Natural killer cell (primary cell): ENCODE measurements around the gene VRK2. TPM values are rescaled to one million over a fixed set of nuclear protein-coding genes. Genes with fewer than 3 reads are reported as not detected.
"Not testable (repeated sequence)": the region's sequence is repeated elsewhere in the genome, so short reads cannot be mapped to it uniquely, and the experiment has no call there.

ENCODE experiments used
- ATAC-seq, 3 donors: fragments of 150-1000 bp in 2 of 3; fragments of 200-7000 bp in 1 of 3; cut with Tn5 transposase; 1 replicate in 1 of 3; 2 replicates in 2 of 3; pipeline ENCODE4 v1.10.0; 2021; ENCODE audit warnings: mild to moderate bottlenecking in 2 of 3, moderate library complexity in 2 of 3
- DNase-seq, 2 donors: peaks; one replicate each; pipeline versions ENCODE4 v3.0.0 to v3.0.0-alpha.2; 2013 to 2021; ENCODE audit warnings: mixed read lengths in 1 of 2
- H3K27ac ChIP-seq: one replicate; pipeline ENCODE4 v1.5.1; 2013; ENCODE audit warnings: mild to moderate bottlenecking, low read length
- H3K27me3 ChIP-seq: one replicate; pipeline ENCODE4 v1.6.1; 2013; ENCODE audit warnings: low read length; ENCODE audit not compliant: control insufficient read depth, insufficient read depth
- H3K36me3 ChIP-seq: one replicate; pipeline ENCODE4 v1.6.1; 2013; ENCODE audit warnings: low read length; ENCODE audit not compliant: control insufficient read depth, insufficient read depth
- H3K4me1 ChIP-seq: one replicate; pipeline ENCODE4 v1.6.1; 2013; ENCODE audit warnings: low read length; ENCODE audit not compliant: control insufficient read depth, insufficient read depth
- H3K4me3 ChIP-seq: one replicate; pipeline ENCODE4 v1.5.1; 2013; ENCODE audit warnings: low read length
- H3K9me3 ChIP-seq: one replicate; pipeline ENCODE4 v1.6.1; 2013; ENCODE audit warnings: low read length; ENCODE audit not compliant: control insufficient read depth, insufficient read depth
- H3K27ac Mint-ChIP-seq, 2 donors: one replicate each; pipeline ENCODE4 v1.8.0; 2022; ENCODE audit warnings: mild to moderate bottlenecking in 2 of 2, mixed read lengths in 2 of 2, moderate library complexity in 1 of 2
- H3K27me3 Mint-ChIP-seq, 2 donors: one replicate each; pipeline ENCODE4 v1.8.0; 2022; ENCODE audit warnings: low read depth in 2 of 2, mixed read lengths in 2 of 2
- H3K36me3 Mint-ChIP-seq: one replicate; pipeline ENCODE4 v1.8.0; 2022; ENCODE audit warnings: mixed read lengths
- H3K4me1 Mint-ChIP-seq, 2 donors: one replicate each; pipeline ENCODE4 v1.8.0; 2022; ENCODE audit warnings: mixed read lengths in 2 of 2
- H3K4me3 Mint-ChIP-seq: one replicate; pipeline ENCODE4 v1.8.0; 2022; ENCODE audit warnings: mild to moderate bottlenecking, moderate library complexity, mixed read lengths
- H3K9me3 Mint-ChIP-seq, 2 donors: one replicate each; pipeline ENCODE4 v1.8.0; 2022; ENCODE audit warnings: mixed read lengths in 2 of 2
- WGBS: methylation state at CpG from one replicate; pipeline ENCODE4 v1.1.7; 2013; ENCODE audit warnings: missing lambda C conversion rate; ENCODE audit not compliant: insufficient coverage; 5-methylcytosine and 5-hydroxymethylcytosine counted together
- intact Hi-C: fragments of 100-400 bp; cut with micrococcal nuclease; formaldehyde crosslinking; loops from one replicate; pipeline ENCODE4 v1.14.2; 2022
- total RNA-seq, 4 donors: library from RNA; stranded (reverse); fragments of 120-200 nt in 1 of 4; gene quantifications; one replicate each; pipeline versions ENCODE4 v1.2.3 to v1.2.4, GENCODE V29; 2013 to 2022
- TF ChIP-seq, protein P1 (sequence below): fragments of 200-600 bp; IDR thresholded peaks from one replicate; pipeline ENCODE4 v1.8.0; 2022; ENCODE audit warnings: antibody characterized with exemption

VRK2 gene
- total RNA-seq, 3 donors from 2014 or later (not counting 1 experiment from before 2014, with no cell fraction given) = 25.0 to 29.7 (median 25.4) TPM

DNA sequence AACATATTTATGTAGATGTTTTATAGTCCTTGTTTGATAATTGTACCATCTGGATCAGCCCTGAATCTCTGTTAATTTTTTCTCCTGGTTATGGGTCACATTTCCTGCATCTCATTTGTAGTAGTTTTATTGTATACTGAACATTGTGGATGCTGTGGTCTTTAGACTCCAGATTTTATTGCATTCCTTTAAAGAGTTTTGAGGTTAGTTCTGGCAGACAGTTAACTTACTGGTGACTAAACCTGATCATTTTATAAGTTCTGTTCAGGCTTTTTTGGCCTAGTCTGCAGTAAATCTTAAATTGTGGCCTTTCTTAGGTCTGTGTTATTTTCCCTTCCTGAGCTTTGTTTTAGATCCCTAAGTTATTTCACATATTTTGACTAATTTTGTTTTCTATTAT, 110.2 kb downstream of the VRK2 start:
- H3K36me3 Mint-ChIP-seq = peaks cover 18% of the 10 kb centered on the region
- no peaks in the 10 kb centered on the region for H3K9me3 ChIP-seq
- peaks cover 37% of the 10 kb centered on the region for H3K36me3 ChIP-seq
- no peaks in the 10 kb centered on the region for H3K27me3 Mint-ChIP-seq
- H3K27ac ChIP-seq = no peak overlapping the region
- TF ChIP-seq, protein P1, sequence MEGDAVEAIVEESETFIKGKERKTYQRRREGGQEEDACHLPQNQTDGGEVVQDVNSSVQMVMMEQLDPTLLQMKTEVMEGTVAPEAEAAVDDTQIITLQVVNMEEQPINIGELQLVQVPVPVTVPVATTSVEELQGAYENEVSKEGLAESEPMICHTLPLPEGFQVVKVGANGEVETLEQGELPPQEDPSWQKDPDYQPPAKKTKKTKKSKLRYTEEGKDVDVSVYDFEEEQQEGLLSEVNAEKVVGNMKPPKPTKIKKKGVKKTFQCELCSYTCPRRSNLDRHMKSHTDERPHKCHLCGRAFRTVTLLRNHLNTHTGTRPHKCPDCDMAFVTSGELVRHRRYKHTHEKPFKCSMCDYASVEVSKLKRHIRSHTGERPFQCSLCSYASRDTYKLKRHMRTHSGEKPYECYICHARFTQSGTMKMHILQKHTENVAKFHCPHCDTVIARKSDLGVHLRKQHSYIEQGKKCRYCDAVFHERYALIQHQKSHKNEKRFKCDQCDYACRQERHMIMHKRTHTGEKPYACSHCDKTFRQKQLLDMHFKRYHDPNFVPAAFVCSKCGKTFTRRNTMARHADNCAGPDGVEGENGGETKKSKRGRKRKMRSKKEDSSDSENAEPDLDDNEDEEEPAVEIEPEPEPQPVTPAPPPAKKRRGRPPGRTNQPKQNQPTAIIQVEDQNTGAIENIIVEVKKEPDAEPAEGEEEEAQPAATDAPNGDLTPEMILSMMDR = no peak
- H3K4me3 Mint-ChIP-seq = no peak overlapping the region
- H3K4me3 ChIP-seq = no peak overlapping the region
- ATAC-seq = no peak
- H3K27me3 ChIP-seq = no peaks in the 10 kb centered on the region
- DNase-seq = no peak
- H3K27ac Mint-ChIP-seq = no peak overlapping the region
- intact Hi-C loops = no loop called here
- H3K4me1 Mint-ChIP-seq = peaks cover 5 to 9% of the 10 kb centered on the region in 2 donors
- no peaks in the 10 kb centered on the region for H3K4me1 ChIP-seq
- H3K9me3 Mint-ChIP-seq = no peaks in the 10 kb centered on the region

DNA sequence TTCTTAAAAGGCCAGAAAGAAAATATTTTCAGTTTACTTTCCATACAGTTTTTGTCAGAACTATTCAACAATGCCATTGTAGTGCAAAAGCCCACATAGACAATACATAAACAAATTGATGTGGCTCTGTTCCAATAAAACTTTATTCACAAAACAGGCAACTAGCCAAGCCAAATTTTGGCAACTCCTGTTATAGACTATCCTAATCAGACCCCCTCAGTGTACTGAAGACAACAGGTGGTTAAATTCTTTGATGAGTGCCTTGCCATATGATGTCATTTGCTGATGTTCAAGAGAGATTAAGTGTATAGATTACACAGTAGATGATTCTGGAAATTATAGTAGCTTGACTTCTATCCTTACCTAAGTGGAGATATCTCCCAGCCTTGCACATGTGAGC, 111.1 kb downstream of the VRK2 start:
- H3K27ac ChIP-seq = no peak overlapping the region
- H3K9me3 Mint-ChIP-seq = no peaks in the 10 kb centered on the region
- DNase-seq = no peak
- no peaks in the 10 kb centered on the region for H3K4me1 ChIP-seq
- intact Hi-C loops = no loop called here
- H3K36me3 ChIP-seq = peaks cover 37% of the 10 kb centered on the region
- H3K36me3 Mint-ChIP-seq = peaks cover 18% of the 10 kb centered on the region
- TF ChIP-seq, protein P1 = no peak
- no peaks in the 10 kb centered on the region for H3K27me3 ChIP-seq
- no peak overlapping the region for H3K27ac Mint-ChIP-seq
- no peaks in the 10 kb centered on the region for H3K9me3 ChIP-seq
- H3K4me3 Mint-ChIP-seq = no peak overlapping the region
- no peaks in the 10 kb centered on the region for H3K27me3 Mint-ChIP-seq
- H3K4me3 ChIP-seq = no peak overlapping the region
- no peak for ATAC-seq
- H3K4me1 Mint-ChIP-seq = peaks cover 5 to 9% of the 10 kb centered on the region in 2 donors

DNA sequence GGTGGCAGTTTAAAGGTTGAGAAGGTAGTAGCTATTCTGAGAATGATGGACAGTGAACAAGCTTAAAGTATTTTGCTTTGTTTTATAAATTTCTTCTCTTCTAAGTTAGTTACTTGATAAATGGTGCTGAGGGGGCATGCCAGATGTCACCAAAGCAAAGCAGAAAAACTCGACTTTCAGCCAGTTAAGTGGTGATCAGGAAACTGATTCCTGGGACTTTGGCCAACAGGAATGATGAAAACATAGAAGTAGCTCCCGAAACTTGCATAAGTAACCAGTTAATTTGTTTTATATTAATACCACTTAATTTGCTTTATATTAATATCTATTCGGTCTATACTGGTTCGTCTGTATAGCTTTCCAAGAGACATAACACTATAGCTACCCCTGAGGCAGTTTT, 111.9 kb downstream of the VRK2 start:
- H3K9me3 ChIP-seq = no peaks in the 10 kb centered on the region
- H3K4me1 ChIP-seq = no peaks in the 10 kb centered on the region
- H3K36me3 ChIP-seq = peaks cover 37% of the 10 kb centered on the region
- 95% methylated on average over 3 of the region's 4 CpGs for WGBS
- no peak overlapping the region for H3K27ac ChIP-seq
- no peaks in the 10 kb centered on the region for H3K27me3 Mint-ChIP-seq
- H3K27me3 ChIP-seq = no peaks in the 10 kb centered on the region
- peaks cover 5 to 9% of the 10 kb centered on the region in 2 donors for H3K4me1 Mint-ChIP-seq
- TF ChIP-seq, protein P1 = no peak
- H3K36me3 Mint-ChIP-seq = peaks cover 18% of the 10 kb centered on the region
- H3K4me3 ChIP-seq = no peak overlapping the region
- no peak overlapping the region for H3K4me3 Mint-ChIP-seq
- intact Hi-C loops = no loop called here
- H3K9me3 Mint-ChIP-seq = no peaks in the 10 kb centered on the region
- H3K27ac Mint-ChIP-seq = no peak overlapping the region
- DNase-seq = no peak
- ATAC-seq = no peak

DNA sequence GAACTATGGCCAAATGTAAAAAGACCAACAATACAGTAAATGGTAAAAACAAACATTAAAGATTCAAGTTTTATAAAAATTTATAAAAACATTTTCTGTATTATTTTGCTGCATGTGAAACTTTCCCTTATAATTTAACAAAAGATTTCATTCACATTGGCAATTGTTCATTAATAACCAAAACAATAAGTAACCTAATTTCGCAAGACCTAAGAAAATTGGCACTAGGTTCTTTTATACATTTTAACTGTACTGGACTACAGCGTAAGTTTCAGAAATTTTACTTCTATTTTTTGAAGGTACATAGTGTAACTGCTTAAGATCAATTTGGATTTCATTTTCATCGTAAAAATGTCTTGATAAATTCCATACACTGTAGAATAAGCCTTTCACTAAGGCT, 117.3 kb downstream of the VRK2 start:
- Mint-ChIP-seq H3K36me3 (peaks cover 18% of the 10 kb centered on the region), H3K9me3 (no peaks in the 10 kb centered on the region), H3K4me3 (no peak overlapping the region), H3K27ac (no peak overlapping the region), H3K27me3 (no peaks in the 10 kb centered on the region), H3K4me1 (no peaks in the 10 kb centered on the region)
- Histone ChIP-seq H3K4me1 (no peaks in the 10 kb centered on the region), H3K27me3 (no peaks in the 10 kb centered on the region), H3K4me3 (no peak overlapping the region), H3K36me3 (peaks cover 22% of the 10 kb centered on the region), H3K27ac (no peak overlapping the region), H3K9me3 (no peaks in the 10 kb centered on the region)
- intact Hi-C loops = no loop called here
- TF ChIP-seq, protein P1 = no peak
- ATAC-seq (no peak), DNase-seq (no peak)
- WGBS = 100% methylated on average over 2 of the region's 3 CpGs

DNA sequence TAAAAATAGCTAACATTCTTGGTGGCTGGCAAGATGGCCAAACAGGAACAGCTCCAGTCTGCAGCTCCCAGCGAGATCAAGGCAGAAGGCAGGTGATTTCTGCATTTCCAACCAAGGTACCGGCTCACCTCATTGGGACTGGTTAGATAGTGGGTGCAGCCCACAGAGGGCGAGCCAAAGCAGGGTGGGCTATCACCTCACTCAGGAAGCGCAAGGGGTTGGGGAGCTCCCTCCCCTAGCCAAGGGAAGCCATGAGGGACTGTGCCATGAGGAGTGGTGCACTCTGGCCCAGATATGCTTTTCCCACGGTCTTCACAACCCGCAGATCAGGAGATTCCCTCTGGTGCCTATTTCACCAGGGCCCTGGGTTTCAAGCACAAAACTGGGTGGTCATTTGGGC, 121.5 kb downstream of the VRK2 start:
- H3K27me3 Mint-ChIP-seq, H3K36me3 ChIP-seq, ATAC-seq, H3K27ac Mint-ChIP-seq, intact Hi-C loops, H3K4me1 ChIP-seq, H3K4me1 Mint-ChIP-seq, DNase-seq, H3K4me3 ChIP-seq, H3K9me3 ChIP-seq, H3K27me3 ChIP-seq, H3K4me3 Mint-ChIP-seq, H3K27ac ChIP-seq: not testable (repeated sequence)
- peaks cover 22% of the 10 kb centered on the region for H3K36me3 Mint-ChIP-seq
- peaks cover 11 to 15% of the 10 kb centered on the region in 2 donors for H3K9me3 Mint-ChIP-seq
- WGBS = over 99% methylated on average over 6 of the region's 6 CpGs

DNA sequence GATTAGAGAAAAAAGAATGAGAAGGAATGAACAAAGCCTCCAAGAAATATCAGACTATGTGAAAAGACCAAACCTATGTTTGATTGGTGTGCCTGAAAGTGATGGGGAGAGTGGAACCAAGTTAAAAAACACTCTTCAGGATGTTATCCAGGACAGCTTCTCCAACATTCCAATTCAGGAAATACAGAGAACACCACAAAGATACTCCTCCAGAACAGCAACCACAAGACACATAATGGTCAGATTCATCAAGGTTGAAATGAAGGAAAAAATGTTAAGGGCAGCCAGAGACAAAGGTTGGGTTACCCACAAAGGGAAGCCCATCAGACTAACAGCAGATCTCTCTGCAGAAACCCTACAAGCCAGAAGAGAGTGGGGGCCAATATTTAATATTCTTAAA, 123.2 kb downstream of the VRK2 start:
- H3K4me3 Mint-ChIP-seq, H3K4me1 Mint-ChIP-seq, H3K9me3 ChIP-seq, H3K27me3 Mint-ChIP-seq, H3K27ac Mint-ChIP-seq, H3K4me3 ChIP-seq, H3K27ac ChIP-seq, H3K27me3 ChIP-seq, H3K36me3 ChIP-seq, H3K4me1 ChIP-seq, DNase-seq, ATAC-seq, intact Hi-C loops: not testable (repeated sequence)
- H3K36me3 Mint-ChIP-seq = peaks cover 31% of the 10 kb centered on the region
- H3K9me3 Mint-ChIP-seq = peaks cover 16 to 24% of the 10 kb centered on the region in 2 donors
